ENCODE results near the gene PITPNC1.
"Not testable (repeated sequence)": the region's sequence is repeated elsewhere in the genome, so short reads cannot be mapped to it uniquely, and the experiment has no call there.

PITPNC1 gene

DNA sequence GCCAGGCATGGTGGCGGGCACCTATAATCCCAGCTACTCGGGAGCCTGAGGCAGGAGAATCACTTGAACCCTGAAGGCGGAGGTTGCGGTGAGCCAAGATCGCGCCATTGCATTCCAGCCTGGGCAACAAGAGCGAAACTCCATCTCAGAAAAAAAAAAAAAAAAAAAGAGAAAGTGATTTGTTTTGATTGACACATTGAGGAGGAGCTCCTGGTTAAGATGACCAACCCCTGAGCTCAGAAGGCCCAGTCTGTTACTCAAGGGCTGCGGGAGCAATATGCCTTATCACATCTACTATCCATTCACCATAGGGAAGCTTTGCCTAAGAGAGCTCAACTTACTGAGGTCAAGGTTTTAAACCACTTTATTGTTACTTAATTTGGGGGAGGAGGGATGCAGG lies 268.1 kb downstream of the PITPNC1 start:
- no CpG with 5 or more reads among the region's 8 CpGs for WGBS (ENCODE audit: extremely low coverage, insufficient coverage, insufficient read length)
- H3K79me1 ChIP-seq (ENCODE audit: low read length); H2AK5ac ChIP-seq (ENCODE audit: low read length): not testable (repeated sequence)

DNA sequence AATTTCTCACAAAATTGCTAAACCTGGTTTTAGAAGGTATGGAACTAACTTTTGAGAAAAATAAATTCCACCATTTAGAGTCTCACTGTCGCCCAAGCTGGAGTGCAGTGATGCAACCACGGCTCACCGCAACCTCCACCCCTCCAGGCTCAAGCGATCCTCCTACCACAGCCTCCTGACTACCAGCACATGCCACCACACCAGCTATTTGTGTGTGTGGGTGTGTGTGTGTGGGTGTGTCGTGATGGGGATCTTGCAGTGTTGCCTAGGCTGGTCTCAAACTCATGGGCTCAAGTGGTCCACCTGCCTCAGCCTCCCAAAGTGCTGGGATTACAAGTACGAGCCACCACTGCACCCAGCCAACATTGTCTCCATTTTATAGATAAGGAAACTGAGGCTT lies 269.4 kb downstream of the PITPNC1 start:
- H2BK120ac ChIP-seq (ENCODE audit: insufficient read depth, low read length, poor library complexity) = no peak overlapping the region
- H2AK5ac ChIP-seq (ENCODE audit: low read length) = no peak overlapping the region
- no peak overlapping the region for H2BK12ac ChIP-seq (ENCODE audit: low read length)
- no peak overlapping the region for H2AFZ ChIP-seq (ENCODE audit: insufficient read depth, low read length, poor library complexity)
- H3K4me1 ChIP-seq (ENCODE audit: control insufficient read depth in 1 of 2, insufficient read depth in 2 of 2, low read length in 2 of 2) = no peaks in the 10 kb centered on the region
- WGBS (ENCODE audit: extremely low coverage, insufficient coverage, insufficient read length) = no CpG with 5 or more reads among the region's 6 CpGs
- no peak overlapping the region for H2BK5ac ChIP-seq (ENCODE audit: low read depth, low read length, poor library complexity)
- H3K79me1 ChIP-seq (ENCODE audit: low read length) = no peaks in the 10 kb centered on the region
- no peaks in the 10 kb centered on the region for H3K27me3 ChIP-seq (ENCODE audit: insufficient read depth, low read length)
- no peak overlapping the region for H3K4me3 ChIP-seq (ENCODE audit: low read depth, low read length)
- no peak overlapping the region for H3K14ac ChIP-seq (ENCODE audit: low read length)
- H3K4ac ChIP-seq (ENCODE audit: low read depth, low read length) = no peak overlapping the region
- H3K18ac ChIP-seq (ENCODE audit: low read length) = no peak overlapping the region
- H4K12ac ChIP-seq (ENCODE audit: low read depth, low read length) = no peak overlapping the region
- H4K8ac ChIP-seq (ENCODE audit: low read depth, low read length) = no peak overlapping the region
- H3K27ac ChIP-seq (ENCODE audit: low read depth, low read length) = no peak overlapping the region
- no peak overlapping the region for H3K4me2 ChIP-seq (ENCODE audit: low read length)
- no peak overlapping the region for H3K23ac ChIP-seq (ENCODE audit: low read length)
- H3K36me3 ChIP-seq (ENCODE audit: control insufficient read depth in 1 of 2, insufficient read depth in 2 of 2, low read length in 2 of 2) = no peaks in the 10 kb centered on the region
- H3K79me2 ChIP-seq (ENCODE audit: control insufficient read depth, insufficient read depth, low read length, poor library complexity) = no peaks in the 10 kb centered on the region
- H3K9ac ChIP-seq (ENCODE audit: low read length) = no peak overlapping the region
- H4K91ac ChIP-seq (ENCODE audit: low read depth, low read length) = no peak overlapping the region
- DNase-seq = peak in 1 of 2 donors; percentile 28
- H3K9me3 ChIP-seq (ENCODE audit: insufficient read depth, low read depth, low read length) = peaks cover 2% of the 10 kb centered on the region

More for the DNA sequence above, 268.1 kb downstream of the PITPNC1 start:
- not testable (repeated sequence) for H3K4me2 ChIP-seq (ENCODE audit: low read length); H3K18ac ChIP-seq (ENCODE audit: low read length); H3K9ac ChIP-seq (ENCODE audit: low read length); H2BK120ac ChIP-seq (ENCODE audit: insufficient read depth, low read length, poor library complexity); H3K4ac ChIP-seq (ENCODE audit: low read depth, low read length); H3K4me3 ChIP-seq (ENCODE audit: low read depth, low read length); H3K23ac ChIP-seq (ENCODE audit: low read length); H3K79me2 ChIP-seq (ENCODE audit: control insufficient read depth, insufficient read depth, low read length, poor library complexity); H4K8ac ChIP-seq (ENCODE audit: low read depth, low read length); H4K91ac ChIP-seq (ENCODE audit: low read depth, low read length); H3K4me1 ChIP-seq (ENCODE audit: control insufficient read depth in 1 of 2, insufficient read depth in 2 of 2, low read length in 2 of 2); DNase-seq; H3K9me3 ChIP-seq (ENCODE audit: insufficient read depth, low read depth, low read length); H3K27me3 ChIP-seq (ENCODE audit: insufficient read depth, low read length); H3K14ac ChIP-seq (ENCODE audit: low read length); H4K12ac ChIP-seq (ENCODE audit: low read depth, low read length); H2AFZ ChIP-seq (ENCODE audit: insufficient read depth, low read length, poor library complexity); H2BK12ac ChIP-seq (ENCODE audit: low read length); H2BK5ac ChIP-seq (ENCODE audit: low read depth, low read length, poor library complexity); H3K36me3 ChIP-seq (ENCODE audit: control insufficient read depth in 1 of 2, insufficient read depth in 2 of 2, low read length in 2 of 2); H3K27ac ChIP-seq (ENCODE audit: low read depth, low read length)

DNA sequence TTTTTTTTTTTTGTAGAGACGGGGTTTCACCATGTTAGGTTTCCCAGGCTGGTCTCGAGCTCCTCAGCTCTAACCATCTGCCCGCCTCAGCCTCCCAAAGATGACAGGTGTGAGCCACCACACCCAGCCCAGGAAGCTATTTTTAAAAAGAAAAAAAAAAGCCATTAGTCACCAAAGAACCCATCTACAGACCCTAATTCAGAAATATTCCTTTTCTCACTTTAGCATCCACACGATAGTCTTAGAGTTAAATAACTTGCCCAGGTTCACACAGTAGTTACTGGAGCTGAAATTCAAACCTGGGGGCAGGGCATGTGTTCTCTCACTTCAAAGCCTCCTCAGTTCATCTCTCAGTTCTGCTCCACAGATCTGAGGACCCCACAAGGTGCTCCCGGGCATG lies 270.4 kb downstream of the PITPNC1 start:
- no CpG with 5 or more reads among the region's 5 CpGs for WGBS (ENCODE audit: extremely low coverage, insufficient coverage, insufficient read length)

DNA sequence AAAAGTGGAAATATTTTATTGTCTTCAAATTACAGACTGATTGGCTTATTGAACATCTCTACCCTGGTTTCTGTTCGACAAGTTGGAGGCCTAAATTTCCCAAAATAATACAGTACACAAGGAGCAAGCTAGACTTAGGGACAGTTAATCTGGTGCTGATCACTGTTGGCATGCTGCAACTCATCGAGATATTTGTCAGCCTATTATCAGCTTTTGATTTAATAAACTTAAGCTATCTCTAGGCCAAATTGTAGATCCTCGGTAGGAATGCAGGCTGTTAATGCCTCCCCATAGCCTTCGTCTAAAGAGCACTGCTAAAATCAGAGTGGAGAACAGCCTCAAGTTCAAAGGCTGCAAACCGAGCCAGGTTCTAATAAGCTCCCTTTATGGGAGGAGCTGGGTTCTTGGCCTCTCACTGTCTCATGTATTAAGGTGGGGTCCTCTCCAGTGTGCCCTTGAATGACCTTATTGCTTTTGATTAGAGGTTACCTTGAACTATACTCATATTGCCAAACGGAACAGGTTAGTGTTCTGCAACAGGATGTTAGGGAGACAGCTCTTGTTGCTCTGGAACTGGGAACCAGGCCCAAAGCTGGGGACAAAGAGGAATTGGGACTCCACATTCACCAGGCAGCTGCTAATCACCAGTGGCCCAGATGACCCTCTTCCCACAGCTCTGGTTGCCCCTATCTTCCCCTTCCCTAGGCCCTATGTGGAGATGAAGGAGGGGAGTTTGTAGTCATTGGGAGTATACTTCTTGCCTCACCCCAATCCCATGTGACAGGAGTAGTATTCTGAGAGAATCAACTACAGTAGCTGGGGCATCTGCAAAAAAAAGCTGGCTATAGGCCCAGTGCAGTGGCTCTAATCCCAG lies 271.2 kb downstream of the PITPNC1 start:
- no peak for DNase-seq
- Histone ChIP-seq H2AK5ac (ENCODE audit: low read length) (no peak overlapping the region), H3K18ac (ENCODE audit: low read length) (no peak overlapping the region), H2AFZ (ENCODE audit: insufficient read depth, low read length, poor library complexity) (no peak overlapping the region), H3K79me1 (ENCODE audit: low read length) (no peaks in the 10 kb centered on the region), H3K79me2 (ENCODE audit: control insufficient read depth, insufficient read depth, low read length, poor library complexity) (no peaks in the 10 kb centered on the region), H3K4me1 (ENCODE audit: control insufficient read depth in 1 of 2, insufficient read depth in 2 of 2, low read length in 2 of 2) (no peaks in the 10 kb centered on the region), H4K12ac (ENCODE audit: low read depth, low read length) (no peak overlapping the region), H3K27ac (ENCODE audit: low read depth, low read length) (no peak overlapping the region), H3K4ac (ENCODE audit: low read depth, low read length) (no peak overlapping the region), H4K8ac (ENCODE audit: low read depth, low read length) (no peak overlapping the region), H3K9me3 (ENCODE audit: insufficient read depth, low read depth, low read length) (peaks cover 2% of the 10 kb centered on the region), H3K9ac (ENCODE audit: low read length) (no peak overlapping the region), H4K91ac (ENCODE audit: low read depth, low read length) (no peak overlapping the region), H3K36me3 (ENCODE audit: control insufficient read depth in 1 of 2, insufficient read depth in 2 of 2, low read length in 2 of 2) (no peaks in the 10 kb centered on the region), H3K4me3 (ENCODE audit: low read depth, low read length) (no peak overlapping the region), H2BK120ac (ENCODE audit: insufficient read depth, low read length, poor library complexity) (no peak overlapping the region), H3K23ac (ENCODE audit: low read length) (no peak overlapping the region), H3K27me3 (ENCODE audit: insufficient read depth, low read length) (no peaks in the 10 kb centered on the region), H3K4me2 (ENCODE audit: low read length) (no peak overlapping the region), H2BK12ac (ENCODE audit: low read length) (no peak overlapping the region), H2BK5ac (ENCODE audit: low read depth, low read length, poor library complexity) (no peak overlapping the region), H3K14ac (ENCODE audit: low read length) (no peak overlapping the region)
- WGBS (ENCODE audit: extremely low coverage, insufficient coverage, insufficient read length) = no CpG with 5 or more reads among the region's 6 CpGs

More for the DNA sequence above, 270.4 kb downstream of the PITPNC1 start:
- Histone ChIP-seq H4K12ac (ENCODE audit: low read depth, low read length) (no peak overlapping the region), H2AK5ac (ENCODE audit: low read length) (no peak overlapping the region), H4K91ac (ENCODE audit: low read depth, low read length) (no peak overlapping the region), H2BK120ac (ENCODE audit: insufficient read depth, low read length, poor library complexity) (no peak overlapping the region), H3K36me3 (ENCODE audit: control insufficient read depth in 1 of 2, insufficient read depth in 2 of 2, low read length in 2 of 2) (no peaks in the 10 kb centered on the region), H4K8ac (ENCODE audit: low read depth, low read length) (no peak overlapping the region), H3K23ac (ENCODE audit: low read length) (no peak overlapping the region), H3K18ac (ENCODE audit: low read length) (no peak overlapping the region), H3K79me1 (ENCODE audit: low read length) (no peaks in the 10 kb centered on the region), H3K27ac (ENCODE audit: low read depth, low read length) (no peak overlapping the region), H3K27me3 (ENCODE audit: insufficient read depth, low read length) (no peaks in the 10 kb centered on the region), H3K4me1 (ENCODE audit: control insufficient read depth in 1 of 2, insufficient read depth in 2 of 2, low read length in 2 of 2) (no peaks in the 10 kb centered on the region), H2AFZ (ENCODE audit: insufficient read depth, low read length, poor library complexity) (no peak overlapping the region), H3K4ac (ENCODE audit: low read depth, low read length) (no peak overlapping the region), H3K79me2 (ENCODE audit: control insufficient read depth, insufficient read depth, low read length, poor library complexity) (no peaks in the 10 kb centered on the region), H3K9ac (ENCODE audit: low read length) (no peak overlapping the region), H3K14ac (ENCODE audit: low read length) (no peak overlapping the region), H2BK12ac (ENCODE audit: low read length) (no peak overlapping the region), H3K9me3 (ENCODE audit: insufficient read depth, low read depth, low read length) (peaks cover 2% of the 10 kb centered on the region), H3K4me2 (ENCODE audit: low read length) (no peak overlapping the region), H2BK5ac (ENCODE audit: low read depth, low read length, poor library complexity) (no peak overlapping the region), H3K4me3 (ENCODE audit: low read depth, low read length) (no peak overlapping the region)
- DNase-seq = no peak
